ENCODE measurements around the gene IL16.
A peak's percentile ranks its signal among the peaks of the same experiment; 100 is the strongest.

Gene IL16

DNA sequence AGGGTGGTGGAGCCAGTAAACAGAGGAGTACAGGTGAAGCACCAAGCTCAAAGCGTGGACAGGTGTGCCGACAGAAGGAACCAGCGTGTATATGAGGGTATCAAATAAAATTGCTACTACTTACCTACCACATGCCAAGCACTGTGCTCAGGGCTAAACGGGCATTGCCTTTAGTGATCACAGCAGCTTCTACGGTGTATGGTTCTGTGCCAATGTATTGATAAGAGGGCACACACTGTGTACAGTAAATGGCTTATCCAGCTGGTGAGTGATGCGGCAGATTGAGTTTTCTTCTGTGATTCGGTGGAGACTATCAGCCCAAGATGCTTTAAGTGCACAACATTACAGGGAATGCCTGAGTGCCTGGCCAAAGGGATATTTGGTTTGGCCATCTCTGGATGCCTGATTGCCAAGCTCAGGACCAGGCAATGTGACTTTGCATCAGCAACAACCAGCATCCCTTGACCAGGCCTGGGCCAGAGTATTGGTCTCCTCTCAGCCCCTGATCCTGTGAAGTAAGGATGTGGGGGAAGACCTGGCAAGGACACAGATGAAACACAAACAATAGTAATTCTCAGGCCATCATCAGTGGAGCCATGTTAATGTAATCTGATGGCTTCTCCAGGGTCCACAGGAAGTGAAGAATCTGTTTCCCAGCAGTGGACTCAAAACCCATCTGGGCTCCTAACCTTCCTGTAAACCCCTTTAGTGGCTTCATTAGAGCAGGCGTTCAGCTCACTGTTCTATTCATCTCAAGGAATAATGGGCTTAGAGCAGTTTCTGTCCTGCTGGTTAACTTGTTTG, 113.2 kb downstream of the IL16 start:
- no peak for DNase-seq (ENCODE audit: low read depth)
- no peak overlapping the region for H3K4me3 ChIP-seq (ENCODE audit: control insufficient read depth, low read depth, low read length)
- TF ChIP-seq, protein P1, sequence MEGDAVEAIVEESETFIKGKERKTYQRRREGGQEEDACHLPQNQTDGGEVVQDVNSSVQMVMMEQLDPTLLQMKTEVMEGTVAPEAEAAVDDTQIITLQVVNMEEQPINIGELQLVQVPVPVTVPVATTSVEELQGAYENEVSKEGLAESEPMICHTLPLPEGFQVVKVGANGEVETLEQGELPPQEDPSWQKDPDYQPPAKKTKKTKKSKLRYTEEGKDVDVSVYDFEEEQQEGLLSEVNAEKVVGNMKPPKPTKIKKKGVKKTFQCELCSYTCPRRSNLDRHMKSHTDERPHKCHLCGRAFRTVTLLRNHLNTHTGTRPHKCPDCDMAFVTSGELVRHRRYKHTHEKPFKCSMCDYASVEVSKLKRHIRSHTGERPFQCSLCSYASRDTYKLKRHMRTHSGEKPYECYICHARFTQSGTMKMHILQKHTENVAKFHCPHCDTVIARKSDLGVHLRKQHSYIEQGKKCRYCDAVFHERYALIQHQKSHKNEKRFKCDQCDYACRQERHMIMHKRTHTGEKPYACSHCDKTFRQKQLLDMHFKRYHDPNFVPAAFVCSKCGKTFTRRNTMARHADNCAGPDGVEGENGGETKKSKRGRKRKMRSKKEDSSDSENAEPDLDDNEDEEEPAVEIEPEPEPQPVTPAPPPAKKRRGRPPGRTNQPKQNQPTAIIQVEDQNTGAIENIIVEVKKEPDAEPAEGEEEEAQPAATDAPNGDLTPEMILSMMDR (IDR thresholded peaks at IDR 0.05; ENCODE audit: control insufficient read depth, insufficient read depth, low read depth, low read length, missing control alignments): no peak

DNA sequence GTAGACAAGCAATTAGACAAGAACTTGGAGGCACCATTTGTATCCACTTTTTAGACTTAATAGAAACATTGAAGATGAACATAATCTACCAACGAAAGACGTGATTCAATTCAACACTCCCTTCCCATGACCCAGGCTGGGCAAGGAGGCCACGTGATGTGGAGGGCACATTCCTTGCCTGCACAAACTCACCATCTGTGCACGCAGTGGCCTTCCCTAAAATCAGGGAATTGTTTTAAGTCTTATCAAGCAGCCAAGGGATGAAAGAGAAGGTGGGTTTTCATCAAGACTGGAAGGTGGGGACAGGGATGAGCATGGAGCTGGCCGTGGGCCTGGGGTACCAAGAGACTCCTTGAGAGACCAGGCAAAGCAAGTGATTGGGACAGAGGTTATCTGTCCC, 113.8 kb downstream of the IL16 start:
- TF ChIP-seq, protein P1 (IDR thresholded peaks at IDR 0.05; ENCODE audit: control insufficient read depth, insufficient read depth, low read depth, low read length, missing control alignments): no peak
- DNase-seq (ENCODE audit: low read depth): no peak

DNA sequence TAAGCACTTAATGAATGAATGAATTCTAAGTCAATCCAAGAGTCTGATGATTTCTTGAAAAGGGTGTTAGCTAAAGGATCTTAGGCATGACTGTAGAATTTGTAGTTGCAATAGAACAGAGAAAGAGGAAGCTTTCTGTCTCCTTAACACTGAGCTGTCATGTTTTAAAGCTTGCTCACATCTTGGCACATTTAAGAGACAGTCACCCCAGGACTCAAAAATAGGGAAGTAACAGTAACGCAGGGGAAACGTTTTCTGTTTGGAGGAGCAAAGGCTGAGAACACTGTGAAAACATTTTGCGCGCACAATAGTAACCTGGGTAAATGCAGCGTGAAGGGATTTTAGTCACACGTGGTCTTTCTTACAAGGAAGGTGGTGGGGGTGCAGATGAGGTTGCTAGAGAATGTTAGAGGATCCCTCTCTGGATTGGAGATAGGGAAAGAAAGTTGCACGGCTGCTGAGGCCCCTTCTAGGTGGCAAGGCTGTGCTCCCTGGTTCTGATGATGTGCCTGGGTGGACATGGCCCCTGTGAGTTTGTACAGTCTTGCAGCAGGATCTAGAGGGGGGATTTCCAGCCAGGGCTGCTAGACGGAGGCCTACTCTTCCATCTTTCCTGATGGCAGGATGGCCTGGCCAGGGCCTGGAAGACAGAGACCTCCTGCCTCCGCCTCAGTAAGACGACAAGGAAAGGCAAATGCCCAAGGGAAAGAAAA, 115.2 kb downstream of the IL16 start:
- no peak for DNase-seq (ENCODE audit: low read depth)
- TF ChIP-seq, protein P1 (IDR thresholded peaks at IDR 0.05; ENCODE audit: control insufficient read depth, insufficient read depth, low read depth, low read length, missing control alignments): no peak
- no peak overlapping the region for H3K4me3 ChIP-seq (ENCODE audit: control insufficient read depth, low read depth, low read length)

More for the DNA sequence above, 113.8 kb downstream of the IL16 start:
- no peak overlapping the region for H3K4me3 ChIP-seq (ENCODE audit: control insufficient read depth, low read depth, low read length)

DNA sequence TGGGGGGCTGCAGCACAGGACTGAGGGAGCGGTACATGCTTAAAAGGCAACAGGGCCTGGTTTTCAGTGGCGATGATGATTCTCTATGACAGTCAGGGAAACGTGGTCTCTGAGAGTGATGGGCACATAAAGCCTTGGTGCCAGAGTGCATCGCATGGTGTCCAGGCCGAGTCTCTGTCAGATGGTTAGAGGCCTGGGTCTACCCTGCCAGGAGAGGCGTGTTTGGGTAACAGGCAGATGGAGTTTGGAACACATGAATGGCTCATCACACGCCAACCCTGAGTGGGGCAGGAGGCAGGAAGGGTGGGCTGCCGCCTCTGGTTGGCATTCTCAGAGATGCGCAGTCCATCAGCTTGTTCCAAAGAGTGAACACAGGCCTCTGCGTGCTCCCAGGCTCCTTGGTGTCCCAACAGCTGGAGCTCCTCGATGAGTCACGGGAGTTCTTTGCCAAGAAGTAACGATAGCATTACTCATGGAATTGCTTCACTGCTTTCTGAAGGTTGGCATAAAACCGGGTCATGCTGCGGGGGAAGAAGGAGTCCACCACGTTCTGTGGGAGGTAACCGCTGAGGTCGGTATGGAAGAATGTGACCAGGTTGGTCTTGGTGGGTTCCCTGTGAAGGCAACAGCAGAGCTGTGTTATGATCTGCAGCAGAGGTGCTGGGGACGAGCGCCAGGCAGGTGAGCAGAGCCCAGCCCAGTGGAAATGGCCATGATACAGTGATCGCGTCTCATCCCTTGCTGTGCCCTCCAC, 116.3 kb downstream of the IL16 start:
- TF ChIP-seq, protein P1 (IDR thresholded peaks at IDR 0.05; ENCODE audit: control insufficient read depth, insufficient read depth, low read depth, low read length, missing control alignments): no peak
- peak; percentile 89 for DNase-seq (ENCODE audit: low read depth)
- no peak overlapping the region for H3K4me3 ChIP-seq (ENCODE audit: control insufficient read depth, low read depth, low read length)

- H3K4me3 ChIP-seq (ENCODE audit: control insufficient read depth, low read depth, low read length): no peak overlapping the region
- no peak for DNase-seq (ENCODE audit: low read depth)
- TF ChIP-seq, protein P1 (IDR thresholded peaks at IDR 0.05; ENCODE audit: control insufficient read depth, insufficient read depth, low read depth, low read length, missing control alignments): no peak
These were observed 117.0 kb downstream of the IL16 start for GRCh38 chr15:81313686-81314085.

- H3K4me3 ChIP-seq (ENCODE audit: control insufficient read depth, low read depth, low read length): no peak overlapping the region
- no peak for DNase-seq (ENCODE audit: low read depth)
- TF ChIP-seq, protein P1 (IDR thresholded peaks at IDR 0.05; ENCODE audit: control insufficient read depth, insufficient read depth, low read depth, low read length, missing control alignments): no peak
These were observed 117.7 kb downstream of the IL16 start for GRCh38 chr15:81314378-81314777.
